WTC11 (cell line): ENCODE measurements around the gene OR2T10. TPM values are rescaled to one million over a fixed set of nuclear protein-coding genes. Genes with fewer than 3 reads are reported as not detected.

Experiments used
- ATAC-seq: fragments of 200-7000 bp; cut with Tn5 transposase; 2 replicates; pipeline ENCODE4 v1.10.0; 2021; ENCODE audit warnings: mild to moderate bottlenecking, moderate library complexity
- CTCF ChIA-PET: fragments of 300-600 bp; sonication (Branson Sonifier 250); formaldehyde crosslinking; loops from one replicate; lab custom pipeline; 2021; ENCODE audit warnings: antibody characterized with exemption; lab: Charles Lee
- POLR2A ChIA-PET: fragments of 350-600 bp; sonication (Branson Sonifier 250); formaldehyde crosslinking; loops from one replicate; lab custom pipeline; 2021; ENCODE audit warnings: antibody characterized with exemption; lab: Charles Lee
- DNase-seq: peaks from one replicate; pipeline ENCODE4 v3.0.0; 2021; ENCODE audit warnings: low spot score
- H3K27ac Mint-ChIP-seq: 2 replicates; pipeline ENCODE4 v1.8.0; 2021; ENCODE audit warnings: mixed read lengths
- H3K27me3 Mint-ChIP-seq: 2 replicates; pipeline ENCODE4 v1.8.0; 2021; ENCODE audit warnings: low read depth, mild to moderate bottlenecking, moderate library complexity, mixed read lengths
- H3K36me3 Mint-ChIP-seq: 2 replicates; pipeline ENCODE4 v1.8.0; 2021; ENCODE audit warnings: mixed read lengths
- H3K4me1 Mint-ChIP-seq: 2 replicates; pipeline ENCODE4 v1.8.0; 2022; ENCODE audit warnings: mixed read lengths
- H3K4me3 Mint-ChIP-seq: 2 replicates; pipeline ENCODE4 v1.8.0; 2021; ENCODE audit warnings: mild to moderate bottlenecking, moderate library complexity, mixed read lengths
- H3K9me3 Mint-ChIP-seq: 2 replicates; pipeline ENCODE4 v1.8.0; 2021; ENCODE audit warnings: mixed read lengths
- AFF4 ChIP-seq: sonication (generic); formaldehyde crosslinking; IDR thresholded peaks from 2 replicates; pipeline ENCODE4 v1.8.1; 2023; ENCODE audit warnings: mild to moderate bottlenecking, missing genetic modification reagents, borderline replicate concordance
- ATF1 ChIP-seq: sonication (generic); formaldehyde crosslinking; IDR thresholded peaks from 2 replicates; pipeline ENCODE4 v1.8.1; 2023; ENCODE audit warnings: mild to moderate bottlenecking, moderate library complexity, missing genetic modification reagents
- EMX1 ChIP-seq: fragments of 250-450 bp; sonication (Bioruptor Pico); IDR thresholded peaks from 2 replicates; pipeline ENCODE4 v1.8.0; 2021; ENCODE audit warnings: mild to moderate bottlenecking
- GTF2I ChIP-seq: fragments of 250-450 bp; sonication (Bioruptor Pico); conservative IDR thresholded peaks from 2 replicates; pipeline ENCODE4 v1.4.0; 2021; ENCODE audit warnings: mild to moderate bottlenecking
- IRF1 ChIP-seq: sonication (generic); formaldehyde crosslinking; IDR thresholded peaks from 2 replicates; pipeline ENCODE4 v1.8.0; 2023; ENCODE audit warnings: missing genetic modification reagents
- JAZF1 ChIP-seq: fragments of 250-450 bp; sonication (Bioruptor Pico); IDR thresholded peaks from 2 replicates; pipeline ENCODE4 v1.9.0; 2021; ENCODE audit warnings: moderate library complexity, mild to moderate bottlenecking, inconsistent platforms
- NR3C1 ChIP-seq: sonication (generic); formaldehyde crosslinking; conservative IDR thresholded peaks from 2 replicates; pipeline ENCODE4 v1.8.1; 2023; ENCODE audit warnings: low read depth, mild to moderate bottlenecking, missing genetic modification reagents
- SMAD3 ChIP-seq: sonication (generic); formaldehyde crosslinking; IDR thresholded peaks from 2 replicates; pipeline ENCODE4 v1.8.0; 2022; ENCODE audit warnings: missing genetic modification reagents, mild to moderate bottlenecking, borderline replicate concordance
- SMAD4 ChIP-seq: sonication (generic); formaldehyde crosslinking; IDR thresholded peaks from 2 replicates; pipeline ENCODE4 v1.8.0; 2022; ENCODE audit warnings: mild to moderate bottlenecking, missing genetic modification reagents
- SOX15 ChIP-seq: fragments of 250-450 bp; sonication (Bioruptor Pico); IDR thresholded peaks from 2 replicates; pipeline ENCODE4 v1.9.0; 2021; ENCODE audit warnings: mild to moderate bottlenecking
- TEAD1 ChIP-seq: sonication (generic); formaldehyde crosslinking; IDR thresholded peaks from 2 replicates; pipeline ENCODE4 v1.8.0; 2022; ENCODE audit warnings: mild to moderate bottlenecking, missing genetic modification reagents
- ZNF232 ChIP-seq: sonication (generic); formaldehyde crosslinking; IDR thresholded peaks from 2 replicates; pipeline ENCODE4 v1.8.0; 2022; ENCODE audit warnings: mild to moderate bottlenecking, missing genetic modification reagents
- ZNF317 ChIP-seq: sonication (generic); formaldehyde crosslinking; IDR thresholded peaks from 2 replicates; pipeline ENCODE4 v1.8.1; 2023; ENCODE audit warnings: low read depth, mild to moderate bottlenecking, moderate library complexity, missing genetic modification reagents, borderline replicate concordance
- ZNF396 ChIP-seq: fragments of 250-450 bp; sonication (Bioruptor Pico); IDR thresholded peaks from 2 replicates; pipeline ENCODE4 v1.8.0; 2021; ENCODE audit warnings: mild to moderate bottlenecking, moderate library complexity, borderline replicate concordance
- ZNF425 ChIP-seq: fragments of 250-450 bp; sonication (Bioruptor Pico); conservative IDR thresholded peaks from 2 replicates; pipeline ENCODE4 v1.9.0; 2021; ENCODE audit warnings: mild to moderate bottlenecking
- total RNA-seq: library from RNA; stranded (reverse); gene quantifications from 3 replicates; pipeline ENCODE4 v1.2.3, GENCODE V29; 2021

OR2T10 gene
- total RNA-seq, 1 experiment from 2014 or later = not detected

- TF ChIP-seq EMX1 (CRISPR knock-in tag) (no peak), GTF2I (CRISPR knock-in tag) (no peak), IRF1 (no peak), TEAD1 (CRISPR knock-in tag) (no peak), ATF1 (CRISPR knock-in tag) (no peak), ZNF396 (CRISPR knock-in tag) (no peak), SOX15 (no peak), SMAD3 (CRISPR knock-in tag) (no peak)
- TF ChIP-seq, all 79 proteins: peak for 0
- Mint-ChIP-seq H3K9me3 (peaks cover 1% of the 10 kb centered on the region), H3K27ac (no peak overlapping the region), H3K4me1 (no peaks in the 10 kb centered on the region), H3K36me3 (peaks cover 43% of the 10 kb centered on the region), H3K27me3 (peaks cover 13% of the 10 kb centered on the region), H3K4me3 (no peak overlapping the region)
- no peak for DNase-seq
- ChIA-PET POLR2A (no interaction called here), CTCF (no interaction called here)
- no peak for ATAC-seq
These were observed 30.7 kb upstream of the OR2T10 start for GRCh38 chr1:248627971-248628844.

GRCh38 chr1:248625971-248626370 lies 28.5 kb upstream of the OR2T10 start:
- no peaks in the 10 kb centered on the region for H3K4me1 Mint-ChIP-seq
- peaks cover 13% of the 10 kb centered on the region for H3K27me3 Mint-ChIP-seq
- POLR2A ChIA-PET = no interaction called here
- TF ChIP-seq ZNF425 (CRISPR knock-in tag) (no peak), SMAD4 (CRISPR knock-in tag) (no peak), JAZF1 (CRISPR knock-in tag) (no peak)
- CTCF ChIA-PET = no interaction called here
- no peak overlapping the region for H3K4me3 Mint-ChIP-seq
- ATAC-seq (no peak), DNase-seq (no peak)
- H3K9me3 Mint-ChIP-seq = peaks cover 11% of the 10 kb centered on the region
- H3K36me3 Mint-ChIP-seq = peaks cover 37% of the 10 kb centered on the region
- no peak overlapping the region for H3K27ac Mint-ChIP-seq

GRCh38 chr1:248625166-248625565 lies 27.7 kb upstream of the OR2T10 start:
- ChIA-PET POLR2A (no interaction called here), CTCF (no interaction called here)
- H3K9me3 Mint-ChIP-seq = peaks cover 19% of the 10 kb centered on the region
- TF ChIP-seq NR3C1 (CRISPR knock-in tag) = no peak
- TF ChIP-seq ZNF232 (CRISPR knock-in tag) = no peak
- TF ChIP-seq JAZF1 (CRISPR knock-in tag) = no peak
- TF ChIP-seq AFF4 = no peak
- no peak for TF ChIP-seq ZNF317 (CRISPR knock-in tag)
- H3K27me3 Mint-ChIP-seq = peaks cover 9% of the 10 kb centered on the region
- no peak overlapping the region for H3K4me3 Mint-ChIP-seq
- no peak for DNase-seq
- ATAC-seq = no peak
- H3K36me3 Mint-ChIP-seq = peaks cover 35% of the 10 kb centered on the region
- H3K27ac Mint-ChIP-seq = no peak overlapping the region
- H3K4me1 Mint-ChIP-seq = no peaks in the 10 kb centered on the region
